GM19438 (cell line): ENCODE data around the gene ERBB2.
"Not testable (repeated sequence)": the region's sequence is repeated elsewhere in the genome, so short reads cannot be mapped to it uniquely, and the experiment has no call there.

Experiments used
- ATAC-seq: cut with Tn5 transposase; IDR thresholded peaks from one replicate; pipeline ENCODE4 v1.9.1; 2021; ENCODE audit warnings: low read depth; ENCODE audit not compliant: unreplicated experiment

The ERBB2 gene

DNA sequence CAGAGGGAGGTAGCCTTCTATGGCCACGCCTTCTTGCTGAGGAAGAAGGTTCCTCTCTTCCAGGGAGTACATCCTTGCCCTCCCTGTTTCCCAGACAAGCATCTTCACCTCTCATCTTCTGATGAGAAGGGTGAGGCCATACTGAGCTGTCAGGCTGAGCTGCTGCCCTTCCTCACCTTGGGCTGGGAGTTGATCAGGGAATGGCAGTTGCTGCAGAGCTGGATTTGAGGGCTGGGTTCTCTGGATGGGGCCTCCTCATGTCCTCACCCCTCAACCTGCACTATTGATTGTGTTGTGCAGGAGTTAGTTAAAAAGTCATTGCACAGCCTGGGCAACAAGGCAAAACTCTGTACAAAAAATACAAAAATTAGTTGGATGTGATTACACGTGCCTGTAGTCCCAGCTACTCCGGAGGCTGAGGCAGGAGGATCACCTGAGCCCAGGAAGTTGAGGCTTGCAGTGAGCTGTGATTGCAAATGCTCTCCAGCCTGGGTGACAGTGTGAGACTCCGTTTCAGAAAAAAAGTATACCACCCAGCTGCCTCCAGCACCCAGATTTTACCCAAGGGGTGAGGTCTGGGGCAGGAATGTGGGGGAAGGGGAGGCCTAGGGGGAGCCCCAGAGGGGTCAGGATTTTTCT lies 2.0 kb downstream of the ERBB2 start:
- no peak for ATAC-seq

DNA sequence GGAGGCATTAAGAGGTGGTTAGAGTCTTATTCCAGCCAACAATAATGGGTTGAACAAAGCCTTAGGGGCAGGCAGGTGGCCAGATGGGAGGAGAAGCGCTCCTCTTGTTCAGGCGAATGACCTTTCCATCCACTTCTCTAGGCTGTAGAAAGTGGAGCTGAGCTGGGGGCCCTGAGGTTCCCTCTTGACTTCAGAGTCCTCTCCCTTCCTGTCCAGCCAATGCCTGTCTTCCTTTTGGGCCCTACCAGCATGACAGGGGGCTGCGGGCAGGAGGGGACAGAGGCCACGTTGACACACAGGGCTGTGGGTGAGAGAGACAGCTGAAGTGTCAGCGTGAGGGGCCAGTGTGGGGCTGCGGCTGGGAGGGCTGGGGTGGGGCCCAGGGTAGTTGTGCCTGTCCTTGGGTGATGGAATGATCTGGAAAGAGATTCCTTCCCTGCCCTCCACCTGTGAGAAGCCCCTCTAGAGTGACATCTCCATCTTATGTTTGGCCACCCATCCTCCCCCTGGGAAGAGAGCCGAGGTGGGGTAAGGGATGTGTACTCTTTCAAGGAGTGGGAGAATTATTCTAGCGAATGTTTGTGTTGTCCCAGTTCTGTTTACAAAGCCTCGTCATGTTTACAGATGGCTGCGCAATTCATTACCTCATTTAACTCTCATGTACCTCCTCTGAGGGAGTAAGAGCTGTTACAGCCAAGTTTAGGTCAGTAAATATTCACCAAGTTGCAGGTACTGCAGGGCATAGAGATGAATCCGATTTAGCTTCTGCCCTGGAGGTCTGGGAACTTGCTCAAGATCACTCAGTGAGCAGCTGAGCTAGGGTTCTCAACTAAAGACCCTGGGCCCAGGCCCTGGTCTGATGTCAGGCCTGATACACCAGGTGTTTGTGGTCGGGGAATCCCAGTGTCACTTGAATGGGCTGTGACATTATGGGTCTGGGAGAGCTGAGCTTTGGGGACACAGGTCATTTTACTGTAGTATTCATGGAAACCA lies 3.3 kb downstream of the ERBB2 start:
- ATAC-seq: no peak

DNA sequence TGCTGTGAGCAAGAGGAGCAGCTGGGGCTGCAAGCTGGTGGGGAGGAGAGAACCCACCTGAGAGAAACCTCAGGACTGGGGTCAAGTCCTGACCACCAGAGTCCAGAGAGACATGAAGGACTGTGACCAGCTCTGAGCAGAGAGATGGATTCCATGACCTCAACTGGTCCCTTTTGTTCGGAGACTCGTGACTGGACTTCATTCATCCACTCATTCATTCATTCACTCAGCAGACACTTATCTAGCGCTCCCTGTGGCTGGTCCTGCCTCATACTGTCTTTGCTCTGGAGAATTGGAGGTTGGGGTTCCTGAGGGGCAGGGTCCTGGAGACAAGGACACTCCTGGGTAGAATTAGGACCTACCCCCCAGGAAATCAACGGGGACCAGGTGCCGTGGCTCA lies 4.0 kb downstream of the ERBB2 start:
- ATAC-seq: no peak

DNA sequence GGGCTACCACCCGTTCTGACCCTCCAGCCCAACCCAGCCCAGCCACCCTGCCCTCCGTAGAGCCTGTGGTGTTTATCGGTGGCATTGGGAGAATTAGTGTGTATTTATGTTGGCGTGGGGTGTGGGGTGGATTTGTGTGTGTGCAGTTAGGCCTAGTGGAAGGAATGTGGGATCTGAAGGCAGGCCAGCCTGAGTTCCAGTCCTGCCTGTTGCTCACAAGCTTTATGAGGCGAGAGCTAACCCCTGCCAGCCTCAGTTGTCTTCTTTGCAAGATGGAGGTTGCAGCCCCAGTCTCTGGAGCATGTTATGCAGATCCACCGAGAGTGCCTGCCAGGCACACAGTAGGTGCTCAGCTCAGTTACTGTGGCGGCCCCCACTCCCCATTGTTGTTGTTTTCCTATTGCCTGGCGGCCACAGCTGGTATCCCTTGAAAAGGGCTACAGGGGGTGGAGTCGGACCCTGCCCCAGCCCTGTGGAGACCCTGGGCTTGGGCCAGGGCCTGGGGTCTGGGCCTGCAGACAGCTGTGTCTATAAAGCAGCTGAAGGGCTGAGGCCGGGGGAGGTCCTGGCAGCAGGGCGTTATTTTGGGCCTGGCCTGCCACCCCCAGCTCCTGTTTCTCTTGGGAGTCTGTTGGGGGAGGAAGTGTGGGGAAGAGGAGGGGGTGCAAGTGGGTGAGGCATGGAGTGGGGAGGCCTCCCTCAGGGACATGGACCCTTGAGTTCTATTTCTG lies 5.1 kb downstream of the ERBB2 start:
- no peak for ATAC-seq

DNA sequence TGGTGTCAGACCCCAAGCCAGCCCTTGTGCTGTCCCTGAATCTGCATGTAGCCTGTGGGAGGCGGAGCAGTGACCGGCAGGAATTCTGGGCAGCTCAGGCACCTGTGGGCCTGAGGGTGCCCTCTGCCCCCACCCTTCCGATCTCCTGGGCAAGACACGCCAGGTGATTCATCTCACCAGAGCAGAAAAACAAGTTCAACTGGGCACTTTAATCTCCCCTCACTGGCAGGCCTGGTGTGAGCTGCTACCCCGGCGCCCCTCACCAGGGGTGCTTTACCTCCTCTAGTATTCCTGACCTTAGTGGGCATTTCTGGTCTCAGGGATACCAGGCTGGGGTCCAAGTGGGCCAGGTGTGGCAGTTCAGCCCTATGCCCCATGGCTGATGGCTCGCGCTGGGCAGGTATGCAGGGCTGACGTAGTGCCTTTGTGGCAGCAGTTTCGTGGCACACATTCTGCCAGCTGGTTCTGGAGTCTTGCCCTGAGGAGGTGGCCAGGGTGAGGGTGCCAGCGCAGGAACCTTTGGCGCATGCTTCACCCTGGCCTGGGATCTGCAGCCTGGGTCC lies 6.0 kb downstream of the ERBB2 start:
- no peak for ATAC-seq

DNA sequence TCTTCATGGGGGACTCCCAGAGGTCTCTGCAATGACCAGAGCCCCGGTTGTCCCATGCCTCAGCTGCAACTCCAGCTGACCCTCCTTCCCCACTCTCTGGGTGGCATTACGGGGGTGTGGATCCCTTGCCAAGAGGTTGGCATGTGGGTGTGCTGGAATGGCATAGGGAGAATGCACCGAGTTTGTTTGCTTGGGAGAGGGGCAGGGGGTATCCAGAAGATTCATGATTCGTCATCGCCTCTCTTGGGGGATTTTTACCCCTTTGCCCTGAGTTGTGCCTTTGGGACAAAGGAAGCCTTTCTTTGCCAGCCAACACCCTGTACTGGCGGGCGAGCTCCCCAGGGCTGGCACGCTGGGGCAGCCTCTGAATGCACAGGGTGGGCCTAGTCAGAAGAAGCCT lies 6.5 kb downstream of the ERBB2 start:
- ATAC-seq: no peak

DNA sequence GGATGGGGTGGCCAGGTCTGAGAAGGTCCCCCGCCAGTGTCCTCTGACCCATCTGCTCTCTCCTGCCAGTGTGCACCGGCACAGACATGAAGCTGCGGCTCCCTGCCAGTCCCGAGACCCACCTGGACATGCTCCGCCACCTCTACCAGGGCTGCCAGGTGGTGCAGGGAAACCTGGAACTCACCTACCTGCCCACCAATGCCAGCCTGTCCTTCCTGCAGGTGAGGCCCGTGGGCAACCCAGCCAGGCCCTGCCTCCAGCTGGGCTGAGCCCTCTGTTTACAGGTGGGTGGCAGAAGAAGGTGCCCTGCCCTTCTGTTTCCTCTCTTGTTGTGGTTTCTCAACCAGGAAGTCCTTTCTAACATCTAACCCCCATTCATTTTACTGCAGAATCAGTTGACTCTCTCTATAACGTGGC lies 7.1 kb downstream of the ERBB2 start:
- ATAC-seq: no peak

DNA sequence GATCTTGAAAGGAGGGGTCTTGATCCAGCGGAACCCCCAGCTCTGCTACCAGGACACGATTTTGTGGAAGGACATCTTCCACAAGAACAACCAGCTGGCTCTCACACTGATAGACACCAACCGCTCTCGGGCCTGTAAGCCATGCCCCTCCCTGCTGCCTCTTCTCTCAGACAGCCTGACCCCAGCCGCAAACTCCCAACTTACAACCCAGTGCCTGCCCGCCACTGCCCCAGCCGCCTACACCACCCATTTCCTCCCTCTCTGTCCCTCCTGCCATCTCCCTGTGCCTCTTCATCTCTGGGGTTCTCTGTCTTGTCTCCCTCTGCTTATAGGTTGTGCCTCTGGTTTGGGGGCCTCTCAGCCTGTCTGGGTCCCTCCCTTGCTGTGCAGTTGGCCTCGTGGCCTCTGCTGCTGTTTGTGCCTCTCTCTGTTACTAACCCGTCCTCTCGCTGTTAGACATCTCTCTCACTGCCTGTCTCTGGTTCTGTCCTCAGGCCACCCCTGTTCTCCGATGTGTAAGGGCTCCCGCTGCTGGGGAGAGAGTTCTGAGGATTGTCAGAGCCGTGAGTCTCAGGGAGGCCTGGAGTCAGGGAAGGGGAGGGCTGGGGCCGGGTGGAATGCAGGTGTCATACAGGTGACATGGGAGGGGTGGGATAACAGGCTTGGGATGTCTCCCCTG lies 9.6 kb downstream of the ERBB2 start:
- no peak for ATAC-seq

DNA sequence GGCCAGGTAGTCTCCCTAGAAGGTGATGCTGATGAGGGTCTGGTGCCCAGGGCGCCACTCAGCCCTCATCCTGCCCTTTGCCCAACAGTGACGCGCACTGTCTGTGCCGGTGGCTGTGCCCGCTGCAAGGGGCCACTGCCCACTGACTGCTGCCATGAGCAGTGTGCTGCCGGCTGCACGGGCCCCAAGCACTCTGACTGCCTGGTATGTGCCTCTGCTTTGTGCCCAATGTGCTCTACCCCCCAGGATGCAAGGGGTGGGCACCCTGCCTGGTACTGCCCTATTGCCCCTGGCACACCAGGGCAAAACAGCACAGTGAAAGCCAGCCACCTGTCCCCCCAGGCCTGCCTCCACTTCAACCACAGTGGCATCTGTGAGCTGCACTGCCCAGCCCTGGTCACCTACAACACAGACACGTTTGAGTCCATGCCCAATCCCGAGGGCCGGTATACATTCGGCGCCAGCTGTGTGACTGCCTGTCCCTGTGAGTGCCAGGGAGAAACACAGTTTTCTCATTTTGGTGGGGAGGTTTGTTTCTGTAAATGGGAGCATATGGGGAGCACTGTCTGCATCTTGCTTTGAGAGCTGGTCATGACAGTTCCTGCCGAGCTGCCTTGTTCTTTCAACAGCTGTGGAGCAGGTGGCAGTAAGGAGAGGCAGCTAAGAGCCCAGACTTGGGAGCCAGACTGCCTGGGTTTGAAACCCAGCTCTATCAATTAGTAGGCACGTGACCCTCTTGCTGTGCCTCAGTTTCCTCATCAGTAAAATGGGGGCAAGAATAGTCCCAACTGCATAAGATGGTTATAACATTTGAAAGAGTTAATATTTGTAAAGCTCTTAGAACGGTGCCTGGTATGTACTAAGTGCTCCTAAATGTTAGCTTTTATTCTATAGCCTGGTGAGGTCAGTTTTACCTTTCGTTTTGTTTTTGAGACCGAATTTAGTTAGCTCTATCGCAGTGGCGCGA lies 10.4 kb downstream of the ERBB2 start:
- no peak for ATAC-seq

DNA sequence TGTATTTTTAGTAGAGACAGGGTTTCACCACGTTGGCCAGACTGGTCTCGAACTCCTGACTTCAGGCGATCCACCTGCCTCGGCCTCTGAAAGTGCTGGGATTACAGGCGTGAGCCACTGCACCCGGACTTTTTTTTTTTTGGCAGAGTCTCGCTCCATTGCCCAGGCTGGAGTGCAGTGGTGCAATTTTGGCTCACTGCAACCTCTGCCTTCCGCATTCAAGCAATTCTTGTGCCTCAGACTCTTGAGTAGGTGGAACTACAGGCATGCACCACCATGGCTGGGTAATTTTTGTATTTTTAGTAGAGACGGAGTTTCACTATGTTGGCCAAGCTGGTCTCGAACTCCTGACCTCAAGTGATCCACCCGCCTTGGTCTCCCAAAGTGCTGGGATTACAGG lies 11.2 kb downstream of the ERBB2 start:
- ATAC-seq: not testable (repeated sequence)

DNA sequence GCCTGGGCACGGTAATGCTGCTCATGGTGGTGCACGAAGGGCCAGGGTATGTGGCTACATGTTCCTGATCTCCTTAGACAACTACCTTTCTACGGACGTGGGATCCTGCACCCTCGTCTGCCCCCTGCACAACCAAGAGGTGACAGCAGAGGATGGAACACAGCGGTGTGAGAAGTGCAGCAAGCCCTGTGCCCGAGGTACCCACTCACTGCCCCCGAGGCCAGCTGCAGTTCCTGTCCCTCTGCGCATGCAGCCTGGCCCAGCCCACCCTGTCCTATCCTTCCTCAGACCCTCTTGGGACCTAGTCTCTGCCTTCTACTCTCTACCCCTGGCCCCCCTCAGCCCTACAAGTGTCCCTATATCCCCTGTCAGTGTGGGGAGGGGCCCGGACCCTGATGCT lies 12.0 kb downstream of the ERBB2 start:
- ATAC-seq: no peak

DNA sequence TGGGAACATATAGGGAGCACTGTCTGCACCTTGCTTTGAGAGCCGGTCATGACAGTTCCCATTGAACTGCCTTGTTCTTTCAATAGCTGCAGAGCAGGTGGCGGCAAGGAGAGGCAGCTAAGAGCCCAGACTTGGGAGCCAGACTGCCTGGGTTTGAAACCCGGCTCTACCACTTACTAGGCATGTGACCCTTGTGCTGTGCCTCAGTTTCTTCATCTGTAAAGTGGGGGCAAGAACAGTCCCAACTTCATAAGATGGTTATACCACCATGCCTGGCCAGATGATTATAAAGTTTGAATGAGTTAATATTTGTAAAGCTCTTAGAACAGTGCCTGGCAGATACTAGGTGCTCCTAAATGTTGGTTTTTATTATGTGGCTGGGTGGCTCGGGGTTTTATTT lies 14.4 kb downstream of the ERBB2 start:
- no peak for ATAC-seq

DNA sequence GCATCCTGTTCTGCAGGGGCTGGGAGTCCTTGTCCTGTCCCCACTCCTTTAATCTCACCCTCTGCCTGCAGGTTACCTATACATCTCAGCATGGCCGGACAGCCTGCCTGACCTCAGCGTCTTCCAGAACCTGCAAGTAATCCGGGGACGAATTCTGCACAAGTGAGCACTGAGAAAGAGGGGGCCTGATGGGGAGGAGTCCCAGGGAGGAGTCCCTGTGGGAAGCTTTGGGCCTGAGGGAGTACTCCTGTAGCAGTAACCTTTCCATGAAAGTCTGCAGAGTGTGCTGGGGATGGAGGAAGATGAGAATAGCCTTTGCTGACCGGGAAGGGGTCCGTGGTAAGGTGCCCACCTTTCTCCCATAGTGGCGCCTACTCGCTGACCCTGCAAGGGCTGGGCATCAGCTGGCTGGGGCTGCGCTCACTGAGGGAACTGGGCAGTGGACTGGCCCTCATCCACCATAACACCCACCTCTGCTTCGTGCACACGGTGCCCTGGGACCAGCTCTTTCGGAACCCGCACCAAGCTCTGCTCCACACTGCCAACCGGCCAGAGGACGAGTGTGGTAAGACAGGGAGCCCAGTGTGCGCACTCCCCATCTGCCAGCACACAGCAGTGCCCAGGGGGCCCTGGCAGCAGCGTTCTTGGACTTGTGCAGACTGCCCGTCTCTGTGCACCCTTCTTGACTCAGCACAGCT lies 15.7 kb downstream of the ERBB2 start:
- ATAC-seq: no peak

DNA sequence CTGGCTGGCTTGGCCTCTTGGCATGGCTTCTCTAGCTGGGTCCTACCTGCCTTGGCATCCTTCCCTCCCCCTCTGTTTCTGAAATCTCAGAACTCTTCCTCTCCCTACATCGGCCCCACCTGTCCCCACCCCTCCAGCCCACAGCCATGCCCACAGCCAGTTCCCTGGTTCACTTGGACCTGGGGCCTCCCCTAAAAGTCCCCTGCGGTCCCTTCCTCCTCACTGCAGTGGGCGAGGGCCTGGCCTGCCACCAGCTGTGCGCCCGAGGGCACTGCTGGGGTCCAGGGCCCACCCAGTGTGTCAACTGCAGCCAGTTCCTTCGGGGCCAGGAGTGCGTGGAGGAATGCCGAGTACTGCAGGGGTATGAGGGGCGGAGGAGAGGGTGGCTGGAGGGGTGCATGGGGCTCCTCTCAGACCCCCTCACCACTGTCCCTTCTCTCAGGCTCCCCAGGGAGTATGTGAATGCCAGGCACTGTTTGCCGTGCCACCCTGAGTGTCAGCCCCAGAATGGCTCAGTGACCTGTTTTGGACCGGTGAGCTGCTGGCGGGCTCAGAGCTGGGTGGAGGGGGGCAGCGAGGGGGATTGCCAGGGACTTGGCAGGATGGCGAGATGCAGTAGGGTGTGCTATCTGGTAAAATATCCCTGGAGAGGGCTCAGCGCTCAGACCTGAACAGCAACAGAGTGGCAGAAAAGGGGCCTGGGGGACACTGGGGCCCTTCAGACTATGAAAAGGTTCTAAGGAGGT lies 16.4 kb downstream of the ERBB2 start:
- no peak for ATAC-seq

DNA sequence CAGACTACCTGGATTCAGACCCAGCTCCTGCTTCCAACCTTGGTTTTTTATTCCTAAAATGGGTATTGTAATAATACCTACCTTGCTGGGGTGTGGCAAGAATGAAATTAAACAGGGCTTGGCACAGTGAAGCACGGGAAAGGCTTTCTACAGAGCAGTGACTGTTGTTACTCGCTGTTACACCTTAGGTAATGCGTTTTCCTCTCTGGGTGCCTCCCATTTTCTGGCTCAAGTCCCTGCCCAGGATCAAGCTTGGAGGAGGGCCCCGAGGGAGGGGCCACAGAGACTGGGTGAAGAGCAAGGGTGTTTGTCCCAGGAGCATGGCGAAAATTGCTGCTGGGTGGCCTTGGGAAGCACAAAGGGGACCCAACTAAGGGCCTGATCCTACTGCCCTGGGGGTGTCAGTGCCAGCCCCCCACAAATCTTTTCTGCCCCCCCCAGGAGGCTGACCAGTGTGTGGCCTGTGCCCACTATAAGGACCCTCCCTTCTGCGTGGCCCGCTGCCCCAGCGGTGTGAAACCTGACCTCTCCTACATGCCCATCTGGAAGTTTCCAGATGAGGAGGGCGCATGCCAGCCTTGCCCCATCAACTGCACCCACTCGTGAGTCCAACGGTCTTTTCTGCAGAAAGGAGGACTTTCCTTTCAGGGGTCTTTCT lies 17.1 kb downstream of the ERBB2 start:
- ATAC-seq: no peak

DNA sequence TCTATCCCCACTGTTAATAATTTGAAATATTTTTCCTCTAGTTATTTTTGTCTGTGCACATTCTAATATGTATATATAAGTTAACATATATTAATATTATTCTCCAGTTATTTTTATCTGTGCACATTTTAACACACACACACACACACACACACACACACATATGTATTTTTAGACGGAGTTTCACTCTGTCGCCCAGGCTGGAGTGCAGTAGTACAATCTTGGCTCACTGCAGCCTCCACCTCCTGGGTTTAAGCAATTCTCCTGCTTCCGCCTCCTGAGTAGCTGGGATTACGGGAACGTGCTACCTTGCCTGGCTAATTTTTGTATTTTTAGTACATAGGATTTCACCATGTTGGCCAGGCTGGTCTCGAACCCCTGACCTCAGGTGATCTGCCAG lies 17.8 kb downstream of the ERBB2 start:
- no peak for ATAC-seq

DNA sequence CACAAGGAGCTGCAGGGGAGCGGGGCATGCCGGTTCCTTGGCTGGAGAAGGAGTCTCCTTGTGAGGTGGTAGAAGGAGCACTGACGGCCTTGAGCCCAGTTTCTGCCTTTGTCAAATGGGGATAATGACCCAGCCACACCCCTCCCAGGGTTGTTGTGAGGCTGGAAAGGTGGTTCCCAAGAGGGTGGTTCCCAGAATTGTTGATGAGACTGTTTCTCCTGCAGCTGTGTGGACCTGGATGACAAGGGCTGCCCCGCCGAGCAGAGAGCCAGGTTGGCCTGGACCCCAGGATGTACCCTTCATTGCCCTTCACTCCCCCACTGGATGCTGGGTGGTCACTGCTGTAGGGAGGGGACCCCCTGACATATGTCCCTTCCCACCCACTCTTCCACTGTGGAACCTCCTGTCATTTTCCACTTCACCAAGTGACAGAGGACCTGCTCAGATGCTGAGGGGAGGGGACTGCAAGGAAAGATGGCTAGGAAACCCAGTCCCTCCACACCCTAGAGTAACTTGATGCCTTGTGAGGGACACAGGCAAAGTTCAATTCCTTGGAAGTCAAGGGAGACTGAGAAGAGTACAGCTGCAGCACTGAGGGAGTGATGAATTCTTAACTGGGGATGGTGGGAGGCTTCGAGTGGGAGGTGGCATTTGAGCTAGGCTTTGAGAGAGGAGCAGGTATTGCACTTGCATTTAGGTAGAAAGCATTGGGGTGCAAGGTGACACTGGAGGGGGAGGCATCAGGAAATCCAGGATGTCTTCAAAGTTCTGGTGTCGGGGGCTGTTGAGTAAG lies 19.9 kb downstream of the ERBB2 start:
- ATAC-seq: no peak
